B cell (primary cell): Measurements from ENCODE around the gene DCHS2. TPM values are rescaled to one million over a fixed set of nuclear protein-coding genes. Genes with fewer than 3 reads are reported as not detected.
A peak's percentile ranks its signal among the peaks of the same experiment; 100 is the strongest.

Experiments
- ATAC-seq: fragments of 200-7000 bp; cut with Tn5 transposase; one replicate; pipeline ENCODE4 v1.10.0; 2021; ENCODE audit warnings: low read depth, mild to moderate bottlenecking, moderate number of reproducible peaks, moderate library complexity
- CTCF ChIA-PET: fragments of 350-600 bp; sonication (Branson Sonifier 250); formaldehyde crosslinking; loops from one replicate; lab custom pipeline; 2021; ENCODE audit warnings: antibody characterized with exemption, inconsistent platforms; lab: Charles Lee
- POLR2A ChIA-PET: fragments of 350-600 bp; sonication (Branson Sonifier 250); formaldehyde crosslinking; loops from one replicate; lab custom pipeline; 2021; ENCODE audit warnings: antibody characterized with exemption; lab: Charles Lee
- DNase-seq: peaks from one replicate; pipeline ENCODE4 v3.0.0; 2013
- H2AFZ ChIP-seq: 2 replicates; pipeline ENCODE4 v1.6.1; 2012; ENCODE audit warnings: mild to moderate bottlenecking, low read depth, low read length; ENCODE audit not compliant: insufficient read depth, poor library complexity, severe bottlenecking
- H3K27ac ChIP-seq, 2 donors: 1 replicate in 1 of 2; 2 replicates in 1 of 2; pipeline ENCODE4 v1.5.1; 2012 to 2013; ENCODE audit warnings: low read length in 2 of 2, mild to moderate bottlenecking in 2 of 2, moderate library complexity in 1 of 2
- H3K27me3 ChIP-seq, 4 experiments: fragments of 200-600 bp in 1 of 4; sonication (generic) in 1 of 4; replicated peaks in 1 of 4; 1 replicate in 2 of 4; 2 replicates in 2 of 4; pipeline versions ENCODE4 v1.6.1 to v1.7.0; 2013 to 2016; ENCODE audit warnings: low read length in 3 of 4, mild to moderate bottlenecking in 2 of 4, mixed read lengths in 1 of 4, moderate library complexity in 1 of 4; ENCODE audit not compliant: insufficient read depth in 4 of 4, control insufficient read depth in 3 of 4; ENCODE audit errors: control extremely low read depth in 1 of 4
- H3K36me3 ChIP-seq, 2 experiments: replicated peaks in 1 of 2; 1 replicate in 1 of 2; 2 replicates in 1 of 2; pipeline versions ENCODE4 v1.6.1 to v1.7.1; 2013; ENCODE audit warnings: low read length in 1 of 2; ENCODE audit not compliant: insufficient read depth in 2 of 2, control insufficient read depth in 1 of 2; ENCODE audit errors: control extremely low read depth in 1 of 2, extremely low read depth in 1 of 2
- H3K4me1 ChIP-seq, 2 donors: fragments of 200-600 bp in 1 of 2; sonication (generic) in 1 of 2; 1 replicate in 1 of 2; 2 replicates in 1 of 2; pipeline versions ENCODE4 v1.5.1 to v1.6.1; 2013 to 2017; ENCODE audit warnings: low read length in 2 of 2; ENCODE audit not compliant: control insufficient read depth in 2 of 2, insufficient read depth in 2 of 2
- H3K4me2 ChIP-seq: replicated peaks from 2 replicates; pipeline ENCODE3; 2012; ENCODE audit warnings: mild to moderate bottlenecking, low read depth, low read length; ENCODE audit not compliant: poor library complexity, severe bottlenecking
- H3K4me3 ChIP-seq, 5 experiments: fragments of 200-600 bp in 1 of 5; sonication (generic) in 1 of 5; 1 replicate in 3 of 5; 2 replicates in 2 of 5; pipeline versions ENCODE4 v1.5.1 to v1.7.0; 2011 to 2016; ENCODE audit warnings: low read length in 4 of 5, mild to moderate bottlenecking in 4 of 5, low read depth in 2 of 5, control low read depth in 1 of 5, moderate library complexity in 1 of 5; ENCODE audit not compliant: insufficient read depth in 1 of 5; ENCODE audit errors: control extremely low read depth in 1 of 5, extremely low read depth in 1 of 5
- H3K79me2 ChIP-seq: fragments of 200-600 bp; sonication (generic); one replicate; pipeline ENCODE4 v1.6.0; 2016; ENCODE audit warnings: low read length; ENCODE audit not compliant: control insufficient read depth, insufficient read depth
- H3K9ac ChIP-seq: fragments of 200-600 bp; sonication (generic); 2 replicates; pipeline ENCODE4 v1.6.1; 2017; ENCODE audit warnings: mild to moderate bottlenecking, low read length, moderate library complexity
- H3K9me3 ChIP-seq, 3 donors: one replicate each; pipeline versions ENCODE4 v1.6.1 to v1.7.1; 2013; ENCODE audit warnings: low read length in 2 of 3; ENCODE audit not compliant: control insufficient read depth in 2 of 3, insufficient read depth in 1 of 3; ENCODE audit errors: control extremely low read depth in 1 of 3
- H4K20me1 ChIP-seq: 2 replicates; pipeline ENCODE4 v1.6.0; 2012; ENCODE audit warnings: mild to moderate bottlenecking, low read length; ENCODE audit not compliant: insufficient read depth, control insufficient read depth, poor library complexity, severe bottlenecking
- H3K27ac Mint-ChIP-seq: one replicate; pipeline ENCODE4 v1.8.0; 2021; ENCODE audit warnings: mixed read lengths
- H3K27me3 Mint-ChIP-seq: one replicate; pipeline ENCODE4 v1.8.0; 2021; ENCODE audit warnings: mixed read lengths
- H3K4me1 Mint-ChIP-seq: one replicate; pipeline ENCODE4 v1.8.0; 2021; ENCODE audit warnings: mixed read lengths
- H3K4me3 Mint-ChIP-seq: one replicate; pipeline ENCODE4 v1.8.0; 2021; ENCODE audit warnings: mixed read lengths
- H3K9me3 Mint-ChIP-seq: one replicate; pipeline ENCODE4 v1.8.0; 2022; ENCODE audit warnings: mixed read lengths; ENCODE audit not compliant: insufficient read depth
- EZH2 ChIP-seq: IDR thresholded peaks from 2 replicates; pipeline ENCODE4 v1.6.1; 2012; ENCODE audit warnings: borderline replicate concordance, low read depth, mild to moderate bottlenecking, moderate library complexity, low read length; ENCODE audit not compliant: insufficient read depth, poor library complexity, severe bottlenecking
- WGBS: methylation state at CpG from one replicate; pipeline ENCODE4 v1.1.5; 2013; ENCODE audit warnings: missing lambda C conversion rate; ENCODE audit not compliant: insufficient coverage; 5-methylcytosine and 5-hydroxymethylcytosine counted together
- intact Hi-C: fragments of 100-400 bp; cut with micrococcal nuclease; formaldehyde crosslinking; loops from one replicate; pipeline ENCODE4 v1.10.0; 2022
- polyA minus RNA-seq: library from RNA; depleted of rRNA, polyadenylated mRNA; stranded (reverse); fragments of >200 nt; gene quantifications from 2 replicates; pipeline ENCODE4 v1.2.3, GENCODE V29; 2012
- polyA plus RNA-seq: library from polyadenylated mRNA; depleted of rRNA; stranded (reverse); fragments of >200 nt; gene quantifications from 2 replicates; pipeline ENCODE4 v1.2.3, GENCODE V29; 2012
- total RNA-seq, 2 donors: library from RNA; stranded (reverse); fragments of 120-200 nt in 1 of 2; gene quantifications; 1 replicate in 1 of 2; 2 replicates in 1 of 2; pipeline versions ENCODE4 v1.2.3 to v1.2.4, GENCODE V29; 2013 to 2022
- TF ChIP-seq, protein P1 (sequence below): fragments of 200-600 bp; IDR thresholded peaks from one replicate; pipeline ENCODE4 v1.8.0; 2022; ENCODE audit warnings: antibody characterized with exemption, mild to moderate bottlenecking

Gene DCHS2, protein sequence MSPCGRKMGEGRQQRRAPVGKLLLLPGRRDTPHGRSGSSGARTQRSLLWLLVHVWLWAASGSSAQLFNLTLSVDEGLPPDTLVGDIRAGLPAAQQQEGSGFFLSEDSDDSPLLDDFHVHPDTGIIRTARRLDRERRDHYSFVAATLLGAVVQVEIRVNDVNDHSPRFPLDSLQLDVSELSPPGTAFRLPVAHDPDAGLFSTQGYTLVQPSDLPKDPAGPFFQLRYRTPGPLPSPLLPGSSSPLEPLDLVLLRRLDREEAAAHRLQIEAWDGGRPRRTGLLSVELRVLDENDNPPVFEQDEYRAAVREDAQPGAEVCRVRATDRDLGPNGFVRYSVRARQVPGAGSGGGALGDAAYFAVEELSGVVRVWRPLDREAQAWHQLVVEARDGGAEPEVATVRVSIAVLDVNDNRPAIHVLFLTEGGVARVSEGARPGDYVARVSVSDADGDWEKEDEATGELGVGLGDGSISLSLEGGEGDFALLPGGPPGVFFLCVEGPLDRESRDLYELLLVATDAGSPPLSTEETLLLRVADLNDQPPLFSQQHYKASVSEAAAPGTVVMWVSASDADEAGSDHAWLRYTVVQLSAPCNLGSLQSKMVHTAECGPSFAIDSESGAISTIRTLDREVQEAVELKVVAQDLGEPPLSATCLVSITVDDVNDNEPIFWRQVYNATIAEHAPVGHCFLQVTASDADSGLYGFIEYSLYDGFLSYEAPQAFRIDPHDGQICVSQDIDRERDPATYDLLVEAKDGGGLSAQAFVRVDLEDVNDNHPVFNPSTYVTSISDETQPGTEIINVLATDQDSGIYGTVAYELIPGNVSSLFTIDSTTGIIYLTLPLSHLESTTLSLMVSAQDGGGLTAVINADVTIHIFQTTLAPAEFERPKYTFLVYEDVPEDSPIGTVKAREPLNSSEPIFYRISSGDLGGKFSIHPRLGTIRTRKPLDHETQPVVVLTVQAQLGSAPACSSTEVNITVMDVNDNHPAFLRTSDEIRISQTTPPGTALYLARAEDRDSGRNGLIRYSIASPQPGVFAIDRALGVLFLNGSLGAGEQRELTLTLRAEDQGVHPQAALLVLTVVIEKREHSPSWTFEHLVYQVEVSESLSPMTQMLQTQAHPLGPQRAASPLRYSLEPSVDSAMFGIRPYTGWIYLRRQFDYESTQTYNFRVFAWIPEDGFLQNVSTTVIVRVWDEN (N-terminal part only)
- total RNA-seq (0.02 and 0.27 TPM in 2 replicates), polyA plus RNA-seq (0.06 and 0.16 TPM in 2 replicates), polyA minus RNA-seq (1.4 and 2.1 TPM in 2 replicates)
- 0.44 TPM for total RNA-seq (2013)

DNA sequence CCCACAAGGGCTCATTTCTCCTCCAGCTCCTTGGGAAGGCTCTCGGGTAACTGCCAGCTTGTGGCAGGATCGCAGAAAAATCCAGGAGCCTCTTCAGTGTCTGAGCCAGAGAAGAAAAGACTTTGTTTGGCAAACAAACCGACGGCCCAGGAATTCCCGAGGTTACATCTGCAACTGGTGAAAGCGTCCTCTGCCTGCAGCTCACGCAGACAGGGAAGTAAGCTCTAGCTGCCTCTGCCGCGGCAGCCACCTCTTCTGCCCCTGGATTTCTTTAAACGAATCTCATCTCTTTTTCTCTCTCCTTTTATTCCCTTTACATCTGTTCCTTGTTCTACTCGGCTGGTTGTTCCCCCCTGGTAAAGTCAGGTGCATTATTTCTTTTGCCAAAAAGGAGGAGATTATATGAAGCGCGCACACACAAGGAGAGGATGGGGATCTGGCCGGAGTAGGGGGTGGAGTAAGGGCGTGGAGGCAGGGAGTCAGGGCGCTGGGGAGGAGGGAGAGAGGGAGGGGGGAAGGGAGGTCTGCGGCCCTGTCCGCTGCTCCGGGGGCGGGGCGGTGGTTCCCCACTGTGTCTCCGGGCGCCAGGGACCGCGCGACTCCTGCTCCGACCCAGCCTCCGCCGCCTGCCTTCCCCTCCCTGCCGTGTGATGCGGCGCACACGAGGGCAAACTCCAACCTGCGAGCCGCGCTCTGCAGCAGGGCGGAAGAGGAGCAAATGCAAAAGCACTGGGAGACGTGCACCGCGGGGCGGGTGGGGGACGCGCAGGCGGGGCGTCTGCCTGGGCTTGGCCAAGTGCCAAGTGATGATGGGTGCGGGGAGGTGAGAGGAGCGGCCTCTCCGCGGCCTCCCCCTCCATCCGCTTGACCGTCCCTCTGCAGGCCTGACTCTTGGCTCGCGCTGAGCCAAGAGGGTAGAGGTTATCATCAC is at the start of gene DCHS2:
Gene DCHS2 (minus strand): TSS at position 459 of the 931 bp plus-strand sequence. CDS start 444 bp downstream, at position 15.
- peak within 1 kb of the TSS; percentile 83 for H3K4me2 ChIP-seq
- Mint-ChIP-seq H3K27me3 (peaks cover 67% of the 10 kb centered on the region), H3K4me1 (peaks cover 27% of the 10 kb centered on the region), H3K9me3 (no peaks in the 10 kb centered on the region), H3K4me3 (peak within 1 kb of the TSS; percentile 91), H3K27ac (no peak within 1 kb of the TSS)
- WGBS, result 1% methylated on average over 44 of the region's 53 CpGs
- DNase-seq, result peak; percentile 54
- H3K9ac ChIP-seq, result peak within 1 kb of the TSS; percentile 61
- CTCF ChIA-PET, result interaction anchor here (0.9 to 2.2 kb wide), 2 partner anchors 12 kb away, joined by 4 to 6 read pairs; no protein-coding TSS in a partner anchor
- H3K27me3 ChIP-seq, result peaks cover 0 to 66% (median 30%) of the 10 kb centered on the region in 4 experiments
- H3K4me3 ChIP-seq, result peak within 1 kb of the TSS; percentile 33 to 71 (median 61)
- H3K9me3 ChIP-seq, result peaks cover 0 to 22% (median 0%) of the 10 kb centered on the region in 3 donors
- no peaks in the 10 kb centered on the region for H3K36me3 ChIP-seq
- POLR2A ChIA-PET, result no interaction called here
- H4K20me1 ChIP-seq, result no peaks in the 10 kb centered on the region
- TF ChIP-seq, protein P1, sequence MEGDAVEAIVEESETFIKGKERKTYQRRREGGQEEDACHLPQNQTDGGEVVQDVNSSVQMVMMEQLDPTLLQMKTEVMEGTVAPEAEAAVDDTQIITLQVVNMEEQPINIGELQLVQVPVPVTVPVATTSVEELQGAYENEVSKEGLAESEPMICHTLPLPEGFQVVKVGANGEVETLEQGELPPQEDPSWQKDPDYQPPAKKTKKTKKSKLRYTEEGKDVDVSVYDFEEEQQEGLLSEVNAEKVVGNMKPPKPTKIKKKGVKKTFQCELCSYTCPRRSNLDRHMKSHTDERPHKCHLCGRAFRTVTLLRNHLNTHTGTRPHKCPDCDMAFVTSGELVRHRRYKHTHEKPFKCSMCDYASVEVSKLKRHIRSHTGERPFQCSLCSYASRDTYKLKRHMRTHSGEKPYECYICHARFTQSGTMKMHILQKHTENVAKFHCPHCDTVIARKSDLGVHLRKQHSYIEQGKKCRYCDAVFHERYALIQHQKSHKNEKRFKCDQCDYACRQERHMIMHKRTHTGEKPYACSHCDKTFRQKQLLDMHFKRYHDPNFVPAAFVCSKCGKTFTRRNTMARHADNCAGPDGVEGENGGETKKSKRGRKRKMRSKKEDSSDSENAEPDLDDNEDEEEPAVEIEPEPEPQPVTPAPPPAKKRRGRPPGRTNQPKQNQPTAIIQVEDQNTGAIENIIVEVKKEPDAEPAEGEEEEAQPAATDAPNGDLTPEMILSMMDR, result no peak
- no peak for TF ChIP-seq EZH2
- H2AFZ ChIP-seq, result peak within 1 kb of the TSS; percentile 70
- intact Hi-C loops, result loop anchor here (5.0 kb wide), 1 partner anchor 74 kb away; no protein-coding TSS in a partner anchor
- peak; percentile 50 for ATAC-seq
- peaks cover 17 to 23% of the 10 kb centered on the region in 2 donors for H3K4me1 ChIP-seq
- H3K79me2 ChIP-seq, result no peaks in the 10 kb centered on the region
- H3K27ac ChIP-seq, result no peak within 1 kb of the TSS
